HEK293 (cell line): Measurements from ENCODE around the gene CDH23.

Experiments
- CTCF ChIA-PET: fragments of 350-600 bp; formaldehyde crosslinking; extraction: SDS; loops from one replicate; lab custom pipeline; 2021; ENCODE audit warnings: antibody characterized with exemption; lab: Yijun Ruan, JAX
- POLR2A ChIA-PET: fragments of 300-600 bp; formaldehyde crosslinking; extraction: SDS; loops from one replicate; lab custom pipeline; 2020; ENCODE audit warnings: antibody characterized with exemption, inconsistent platforms; lab: Yijun Ruan, JAX
- H3K27ac ChIP-seq: fragments of 200-500 bp; sonication (Bioruptor generic); 2 replicates; pipeline ENCODE4 v1.5.1; 2014; ENCODE audit warnings: low read depth, low read length, control low read depth, inconsistent platforms; ENCODE audit errors: extremely low read depth
- H3K36me3 ChIP-seq, 2 experiments: fragments of 200-500 bp in 1 of 2; sonication (Bioruptor generic) in 1 of 2; 1 replicate in 1 of 2; 2 replicates in 1 of 2; pipeline ENCODE4 v1.5.1; 2014 to 2017; ENCODE audit warnings: inconsistent platforms in 2 of 2, low read length in 2 of 2; ENCODE audit not compliant: control insufficient read depth in 2 of 2, insufficient read depth in 1 of 2
- H3K4me1 ChIP-seq: fragments of 200-500 bp; sonication (Bioruptor generic); 2 replicates; pipeline ENCODE4 v1.5.1; 2014; ENCODE audit warnings: mild to moderate bottlenecking, low read length, inconsistent platforms; ENCODE audit not compliant: control insufficient read depth, insufficient read depth
- H3K4me3 ChIP-seq: 2 replicates; pipeline ENCODE4 v1.5.1; 2011; ENCODE audit warnings: low read depth, mild to moderate bottlenecking, control low read depth, low read length, moderate library complexity
- H3K9me3 ChIP-seq: fragments of 200-500 bp; sonication (Bioruptor generic); 2 replicates; pipeline ENCODE4 v1.5.1; 2014; ENCODE audit warnings: low read depth, low read length, inconsistent platforms; ENCODE audit not compliant: control insufficient read depth, insufficient read depth
- PBX3 ChIP-seq: sonication (generic); formaldehyde crosslinking; IDR thresholded peaks from 2 replicates; pipeline ENCODE4 v1.8.1; 2022; ENCODE audit warnings: mild to moderate bottlenecking, moderate library complexity, missing genetic modification reagents
- PRDM1 ChIP-seq: fragments of 450-650 bp; formaldehyde crosslinking; IDR thresholded peaks from 2 replicates; pipeline ENCODE4; 2016; ENCODE audit warnings: missing biosample characterization, missing genetic modification characterization
- RBAK ChIP-seq: fragments of 450-650 bp; formaldehyde crosslinking; IDR thresholded peaks from 2 replicates; pipeline ENCODE4 v1.5.1; 2016; ENCODE audit warnings: missing biosample characterization, missing genetic modification characterization
- SALL2 ChIP-seq: fragments of 450-650 bp; formaldehyde crosslinking; IDR thresholded peaks from 2 replicates; pipeline ENCODE4 v1.5.0; 2017; ENCODE audit warnings: missing biosample characterization, mild to moderate bottlenecking, missing genetic modification characterization, borderline replicate concordance
- SCRT1 ChIP-seq: fragments of 450-650 bp; formaldehyde crosslinking; IDR thresholded peaks from 2 replicates; pipeline ENCODE4 v1.5.1; 2016; ENCODE audit warnings: missing biosample characterization, missing genetic modification characterization, borderline replicate concordance
- SETDB1 ChIP-seq: IDR thresholded peaks from one replicate; pipeline ENCODE4 v1.6.1; 2017; ENCODE audit warnings: mild to moderate bottlenecking, low read length, moderate library complexity, mixed read lengths; ENCODE audit not compliant: insufficient read length
- WT1 ChIP-seq: fragments of 450-650 bp; formaldehyde crosslinking; IDR thresholded peaks from 2 replicates; pipeline ENCODE4 v1.5.1; 2016; ENCODE audit warnings: missing biosample characterization, missing genetic modification characterization
- ZBTB8A ChIP-seq: fragments of 450-650 bp; formaldehyde crosslinking; IDR thresholded peaks from 2 replicates; pipeline ENCODE4 v1.5.1; 2016; ENCODE audit warnings: missing biosample characterization, missing genetic modification characterization
- ZFP41 ChIP-seq: fragments of 450-650 bp; formaldehyde crosslinking; IDR thresholded peaks from 2 replicates; pipeline ENCODE4 v1.5.1; 2016; ENCODE audit warnings: missing biosample characterization, missing genetic modification characterization, borderline replicate concordance
- ZFP69B ChIP-seq: fragments of 450-650 bp; formaldehyde crosslinking; IDR thresholded peaks from 2 replicates; pipeline ENCODE4 v1.5.1; 2016; ENCODE audit warnings: missing biosample characterization, missing genetic modification characterization
- ZNF133 ChIP-seq: fragments of 450-650 bp; formaldehyde crosslinking; IDR thresholded peaks from 2 replicates; pipeline ENCODE4 v1.5.1; 2016; ENCODE audit warnings: missing biosample characterization, missing genetic modification characterization
- ZNF16 ChIP-seq: fragments of 450-650 bp; formaldehyde crosslinking; IDR thresholded peaks from 2 replicates; pipeline ENCODE4 v1.5.1; 2016; ENCODE audit warnings: low read depth, missing biosample characterization, missing genetic modification characterization
- ZNF19 ChIP-seq: fragments of 450-650 bp; formaldehyde crosslinking; IDR thresholded peaks from 2 replicates; pipeline ENCODE4; 2016; ENCODE audit warnings: missing biosample characterization, missing genetic modification characterization, low read depth
- ZNF341 ChIP-seq: fragments of 450-650 bp; formaldehyde crosslinking; IDR thresholded peaks from 2 replicates; pipeline ENCODE4; 2016; ENCODE audit warnings: low read depth, missing biosample characterization, missing genetic modification characterization
- ZNF404 ChIP-seq: fragments of 450-650 bp; formaldehyde crosslinking; IDR thresholded peaks from 2 replicates; pipeline ENCODE4 v1.5.1; 2017; ENCODE audit warnings: missing biosample characterization, missing genetic modification characterization
- ZNF416 ChIP-seq: fragments of 450-650 bp; formaldehyde crosslinking; IDR thresholded peaks from 2 replicates; pipeline ENCODE4 v1.5.1; 2016; ENCODE audit warnings: missing biosample characterization, missing genetic modification characterization
- ZNF423 ChIP-seq: fragments of 450-650 bp; formaldehyde crosslinking; IDR thresholded peaks from 2 replicates; pipeline ENCODE4 v1.5.1; 2016; ENCODE audit warnings: missing biosample characterization, missing genetic modification characterization
- ZNF473 ChIP-seq: fragments of 450-650 bp; formaldehyde crosslinking; IDR thresholded peaks from 2 replicates; pipeline ENCODE4 v1.5.1; 2017; ENCODE audit warnings: missing biosample characterization, missing genetic modification characterization
- ZNF549 ChIP-seq: fragments of 450-650 bp; IDR thresholded peaks from 2 replicates; pipeline ENCODE4 v1.5.1; 2018; ENCODE audit warnings: missing biosample characterization, missing genetic modification characterization, mild to moderate bottlenecking, inconsistent platforms, moderate library complexity
- ZNF571 ChIP-seq: fragments of 450-650 bp; formaldehyde crosslinking; IDR thresholded peaks from 2 replicates; pipeline ENCODE4 v1.5.0; 2017; ENCODE audit warnings: missing biosample characterization, missing genetic modification characterization
- ZNF623 ChIP-seq: fragments of 450-650 bp; formaldehyde crosslinking; IDR thresholded peaks from 2 replicates; pipeline ENCODE4 v1.5.1; 2016; ENCODE audit warnings: missing biosample characterization, missing genetic modification characterization
- ZNF677 ChIP-seq: fragments of 450-650 bp; IDR thresholded peaks from 2 replicates; pipeline ENCODE4 v1.5.0; 2018; ENCODE audit warnings: missing biosample characterization, mild to moderate bottlenecking, missing genetic modification characterization, moderate library complexity
- ZNF692 ChIP-seq: fragments of 450-650 bp; formaldehyde crosslinking; IDR thresholded peaks from 2 replicates; pipeline ENCODE4 v1.5.1; 2016; ENCODE audit warnings: missing biosample characterization, missing genetic modification characterization
- ZNF785 ChIP-seq: fragments of 450-650 bp; formaldehyde crosslinking; IDR thresholded peaks from 2 replicates; pipeline ENCODE4 v1.5.1; 2016; ENCODE audit warnings: missing biosample characterization, missing genetic modification characterization
- TF ChIP-seq, protein P1 (sequence below): fragments of 450-650 bp; formaldehyde crosslinking; IDR thresholded peaks from 2 replicates; pipeline ENCODE4 v1.5.1; 2016; ENCODE audit warnings: missing biosample characterization, missing genetic modification characterization
- TF ChIP-seq, protein P2 (sequence below): fragments of 450-650 bp; formaldehyde crosslinking; IDR thresholded peaks from 2 replicates; pipeline ENCODE4 v1.5.1; 2017; ENCODE audit warnings: missing biosample characterization, mild to moderate bottlenecking, missing genetic modification characterization, moderate library complexity

The CDH23 gene

GRCh38 chr10:71631007-71631861 is 234.5 kb downstream of the CDH23 start (continued):
- TF ChIP-seq SETDB1 (no peak), ZNF692 (no peak), ZNF677 (tag by site-specific recombination) (no peak)
- TF ChIP-seq, protein P1, sequence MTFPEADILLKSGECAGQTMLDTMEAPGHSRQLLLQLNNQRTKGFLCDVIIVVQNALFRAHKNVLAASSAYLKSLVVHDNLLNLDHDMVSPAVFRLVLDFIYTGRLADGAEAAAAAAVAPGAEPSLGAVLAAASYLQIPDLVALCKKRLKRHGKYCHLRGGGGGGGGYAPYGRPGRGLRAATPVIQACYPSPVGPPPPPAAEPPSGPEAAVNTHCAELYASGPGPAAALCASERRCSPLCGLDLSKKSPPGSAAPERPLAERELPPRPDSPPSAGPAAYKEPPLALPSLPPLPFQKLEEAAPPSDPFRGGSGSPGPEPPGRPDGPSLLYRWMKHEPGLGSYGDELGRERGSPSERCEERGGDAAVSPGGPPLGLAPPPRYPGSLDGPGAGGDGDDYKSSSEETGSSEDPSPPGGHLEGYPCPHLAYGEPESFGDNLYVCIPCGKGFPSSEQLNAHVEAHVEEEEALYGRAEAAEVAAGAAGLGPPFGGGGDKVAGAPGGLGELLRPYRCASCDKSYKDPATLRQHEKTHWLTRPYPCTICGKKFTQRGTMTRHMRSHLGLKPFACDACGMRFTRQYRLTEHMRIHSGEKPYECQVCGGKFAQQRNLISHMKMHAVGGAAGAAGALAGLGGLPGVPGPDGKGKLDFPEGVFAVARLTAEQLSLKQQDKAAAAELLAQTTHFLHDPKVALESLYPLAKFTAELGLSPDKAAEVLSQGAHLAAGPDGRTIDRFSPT (tag by site-specific recombination) = no peak

- CTCF ChIA-PET = interaction anchor here (0.7 to 0.9 kb wide), 6 partner anchors 9 to 363 kb away, joined by 3 to 5 read pairs (median 3); no protein-coding TSS in a partner anchor
- no peak overlapping the region for H3K27ac ChIP-seq
- POLR2A ChIA-PET = no interaction called here
- peak; percentile 92 for TF ChIP-seq ZNF16 (tag by site-specific recombination)
- no peak for TF ChIP-seq SALL2 (tag by site-specific recombination)
- no peak for TF ChIP-seq PBX3 (CRISPR knock-in tag)
- TF ChIP-seq SCRT1 (tag by site-specific recombination) = no peak
- H3K36me3 ChIP-seq = no peaks in the 10 kb centered on the region
- no peaks in the 10 kb centered on the region for H3K9me3 ChIP-seq
- H3K4me1 ChIP-seq = peaks cover 3% of the 10 kb centered on the region; the same call in 1 of the 2 replicates
- H3K4me3 ChIP-seq = no peak overlapping the region
These were observed 235.6 kb downstream of the CDH23 start for GRCh38 chr10:71632200-71632820.

- peaks cover 3% of the 10 kb centered on the region; the same call in 1 of the 2 replicates for H3K4me1 ChIP-seq
- H3K9me3 ChIP-seq = no peaks in the 10 kb centered on the region
- no peaks in the 10 kb centered on the region for H3K36me3 ChIP-seq
- ChIA-PET CTCF (interaction anchor here (0.8 to 0.9 kb wide), 3 partner anchors 24 to 248 kb away, joined by 3 to 4 read pairs (median 3); no protein-coding TSS in a partner anchor), POLR2A (no interaction called here)
- no peak overlapping the region for H3K27ac ChIP-seq
- no peak overlapping the region for H3K4me3 ChIP-seq
- TF ChIP-seq ZBTB8A (no peak), WT1 (no peak), ZNF571 (tag by site-specific recombination) (no peak), ZFP69B (tag by site-specific recombination) (no peak), ZNF623 (tag by site-specific recombination) (no peak), ZNF416 (no peak), ZFP41 (tag by site-specific recombination) (no peak), ZNF785 (no peak), ZNF549 (no peak), RBAK (tag by site-specific recombination) (no peak), ZNF473 (tag by site-specific recombination) (no peak), ZNF423 (tag by site-specific recombination) (no peak), ZNF19 (tag by site-specific recombination) (no peak), ZNF133 (no peak), PRDM1 (no peak), ZNF404 (tag by site-specific recombination) (no peak), ZNF341 (tag by site-specific recombination) (no peak)
- TF ChIP-seq, protein P2, sequence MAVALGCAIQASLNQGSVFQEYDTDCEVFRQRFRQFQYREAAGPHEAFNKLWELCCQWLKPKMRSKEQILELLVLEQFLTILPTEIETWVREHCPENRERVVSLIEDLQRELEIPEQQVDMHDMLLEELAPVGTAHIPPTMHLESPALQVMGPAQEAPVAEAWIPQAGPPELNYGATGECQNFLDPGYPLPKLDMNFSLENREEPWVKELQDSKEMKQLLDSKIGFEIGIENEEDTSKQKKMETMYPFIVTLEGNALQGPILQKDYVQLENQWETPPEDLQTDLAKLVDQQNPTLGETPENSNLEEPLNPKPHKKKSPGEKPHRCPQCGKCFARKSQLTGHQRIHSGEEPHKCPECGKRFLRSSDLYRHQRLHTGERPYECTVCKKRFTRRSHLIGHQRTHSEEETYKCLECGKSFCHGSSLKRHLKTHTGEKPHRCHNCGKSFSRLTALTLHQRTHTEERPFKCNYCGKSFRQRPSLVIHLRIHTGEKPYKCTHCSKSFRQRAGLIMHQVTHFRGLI = no peak
These were observed 236.3 kb downstream of the CDH23 start for GRCh38 chr10:71632896-71633600.
